ENCODE data around the gene LYL1.

DNA sequence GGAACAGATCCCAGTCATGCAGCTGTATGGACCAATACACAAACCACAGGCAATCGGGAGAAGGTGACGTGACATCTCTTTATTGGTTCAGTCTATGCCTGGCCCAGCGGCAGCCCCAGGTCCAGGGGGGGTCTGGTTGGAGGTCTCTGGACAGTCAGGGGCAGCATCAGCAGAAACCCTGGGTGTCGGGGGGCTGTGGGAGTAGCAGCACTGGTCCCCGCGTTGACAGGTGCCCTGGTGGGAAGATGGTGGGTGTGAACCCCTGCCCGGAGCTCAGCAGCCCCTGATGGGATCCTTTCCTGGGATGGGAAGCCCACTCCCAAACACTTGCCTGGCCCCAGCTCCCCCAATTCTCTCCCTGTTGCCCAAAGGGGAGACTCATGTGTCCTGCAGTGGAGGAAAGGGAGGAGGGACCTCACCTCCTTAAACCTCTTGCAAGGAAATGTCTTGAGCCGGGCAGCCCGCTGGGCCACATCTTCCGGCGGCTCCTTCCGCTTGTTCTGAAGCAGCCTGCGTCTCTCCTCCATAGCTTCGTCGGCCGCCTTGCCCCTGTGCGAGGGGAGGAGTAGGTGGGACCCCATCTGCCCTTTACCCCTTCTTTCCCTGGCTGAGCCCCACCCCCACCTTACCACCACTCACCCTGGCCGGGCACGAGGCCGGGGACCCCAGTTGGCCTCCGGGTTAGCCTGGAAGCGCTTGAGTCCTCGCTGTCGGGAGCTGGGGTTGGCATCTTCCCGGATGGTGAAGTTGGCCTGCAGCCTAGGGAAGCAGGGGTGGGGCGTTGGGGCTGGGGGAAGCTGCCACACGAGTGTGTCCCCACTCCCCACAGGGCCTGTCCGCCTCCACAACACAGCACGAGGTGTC lies 2.4 kb upstream of the LYL1 start:
- TF ChIP-seq MAX (CRISPR knock-in tag; IDR thresholded peaks at IDR 0.05), result no peak; the same call in 1 of the 2 replicates
- peak in 1 of 3 experiments; percentile 32; a peak in 1 of 6 replicates for TF ChIP-seq CTCF (IDR thresholded peaks at IDR 0.05 in 2 of 3, conservative IDR thresholded peaks at IDR 0.05 in 1 of 3; ENCODE audit: insufficient read depth in 2 of 3, low read depth in 1 of 3, low read length in 3 of 3)
- no peak for TF ChIP-seq ATF1 (CRISPR knock-in tag; IDR thresholded peaks at IDR 0.05)
- TF ChIP-seq ATF1 (tag; IDR thresholded peaks at IDR 0.05), result no peak
- no peak for TF ChIP-seq PYGO2 (tag; IDR thresholded peaks at IDR 0.05)
- TF ChIP-seq KAT2B (IDR thresholded peaks at IDR 0.05; ENCODE audit: low read depth, low read length), result no peak
- TF ChIP-seq PHF21A (IDR thresholded peaks at IDR 0.05; ENCODE audit: borderline replicate concordance, low read depth), result no peak
- TF ChIP-seq MCM7 (IDR thresholded peaks at IDR 0.05), result no peak
- no peak for TF ChIP-seq RAD21 (CRISPR knock-in tag; conservative IDR thresholded peaks at IDR 0.05 in 1 of 2, IDR thresholded peaks at IDR 0.05 in 1 of 2)
- no peak for TF ChIP-seq ATF7 (IDR thresholded peaks at IDR 0.05)
- TF ChIP-seq NFXL1 (CRISPR knock-in tag; IDR thresholded peaks at IDR 0.05), result no peak
- TF ChIP-seq NFATC3 (IDR thresholded peaks at IDR 0.05), result no peak
- TF ChIP-seq POLR3A (IDR thresholded peaks at IDR 0.05; ENCODE audit: borderline replicate concordance, extremely low read depth, insufficient read depth, insufficient read length), result no peak
- no peak for TF ChIP-seq CHAMP1 (IDR thresholded peaks at IDR 0.05)
- TF ChIP-seq, protein P1, sequence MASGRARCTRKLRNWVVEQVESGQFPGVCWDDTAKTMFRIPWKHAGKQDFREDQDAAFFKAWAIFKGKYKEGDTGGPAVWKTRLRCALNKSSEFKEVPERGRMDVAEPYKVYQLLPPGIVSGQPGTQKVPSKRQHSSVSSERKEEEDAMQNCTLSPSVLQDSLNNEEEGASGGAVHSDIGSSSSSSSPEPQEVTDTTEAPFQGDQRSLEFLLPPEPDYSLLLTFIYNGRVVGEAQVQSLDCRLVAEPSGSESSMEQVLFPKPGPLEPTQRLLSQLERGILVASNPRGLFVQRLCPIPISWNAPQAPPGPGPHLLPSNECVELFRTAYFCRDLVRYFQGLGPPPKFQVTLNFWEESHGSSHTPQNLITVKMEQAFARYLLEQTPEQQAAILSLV (tag; IDR thresholded peaks at IDR 0.05), result no peak

Measured in K562 (cell line).